IPS-15b (cell line): ENCODE measurements around the gene CLP1.

Experiments used
- H3K27me3 ChIP-seq: one replicate; pipeline ENCODE4 v1.6.1; 2013; ENCODE audit warnings: low read length; ENCODE audit not compliant: control insufficient read depth, insufficient read depth
- H3K36me3 ChIP-seq: one replicate; pipeline ENCODE4 v1.6.1; 2013; ENCODE audit warnings: low read length; ENCODE audit not compliant: control insufficient read depth, insufficient read depth
- H3K4me1 ChIP-seq: one replicate; pipeline ENCODE4 v1.6.1; 2013; ENCODE audit warnings: mild to moderate bottlenecking, low read length; ENCODE audit not compliant: control insufficient read depth, insufficient read depth
- H3K4me3 ChIP-seq: one replicate; pipeline ENCODE4 v1.5.1; 2013; ENCODE audit warnings: low read depth, low read length
- H3K9ac ChIP-seq: one replicate; pipeline ENCODE4 v1.6.1; 2013; ENCODE audit warnings: low read depth, mild to moderate bottlenecking, low read length
- H3K9me3 ChIP-seq: one replicate; pipeline ENCODE4 v1.6.1; 2013; ENCODE audit warnings: mild to moderate bottlenecking, low read length; ENCODE audit not compliant: control insufficient read depth, insufficient read depth

Gene CLP1

DNA sequence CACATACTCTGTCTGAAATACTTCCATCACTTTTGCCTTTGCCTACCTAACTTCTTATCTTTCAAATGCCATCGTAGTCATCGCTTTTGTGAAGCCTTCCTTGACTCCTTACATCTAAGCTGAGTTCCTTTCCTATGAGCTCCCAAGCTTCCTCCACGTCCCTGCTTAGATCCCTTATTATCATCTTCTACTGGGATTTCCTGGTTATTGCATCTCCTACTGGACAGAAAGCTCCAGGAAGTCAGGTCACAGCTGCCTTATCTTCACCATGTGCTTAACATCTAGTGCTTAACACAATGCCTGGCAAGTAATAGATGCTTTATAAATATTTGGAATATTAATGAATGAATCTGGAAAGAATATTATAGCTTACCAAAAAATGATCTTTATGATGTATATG, 13.8 kb upstream of the CLP1 start:
- Histone ChIP-seq H3K27me3 (no peaks in the 10 kb centered on the region), H3K9me3 (no peaks in the 10 kb centered on the region), H3K4me3 (no peak overlapping the region), H3K36me3 (peaks cover 4% of the 10 kb centered on the region), H3K9ac (no peak overlapping the region), H3K4me1 (peaks cover 52% of the 10 kb centered on the region)

DNA sequence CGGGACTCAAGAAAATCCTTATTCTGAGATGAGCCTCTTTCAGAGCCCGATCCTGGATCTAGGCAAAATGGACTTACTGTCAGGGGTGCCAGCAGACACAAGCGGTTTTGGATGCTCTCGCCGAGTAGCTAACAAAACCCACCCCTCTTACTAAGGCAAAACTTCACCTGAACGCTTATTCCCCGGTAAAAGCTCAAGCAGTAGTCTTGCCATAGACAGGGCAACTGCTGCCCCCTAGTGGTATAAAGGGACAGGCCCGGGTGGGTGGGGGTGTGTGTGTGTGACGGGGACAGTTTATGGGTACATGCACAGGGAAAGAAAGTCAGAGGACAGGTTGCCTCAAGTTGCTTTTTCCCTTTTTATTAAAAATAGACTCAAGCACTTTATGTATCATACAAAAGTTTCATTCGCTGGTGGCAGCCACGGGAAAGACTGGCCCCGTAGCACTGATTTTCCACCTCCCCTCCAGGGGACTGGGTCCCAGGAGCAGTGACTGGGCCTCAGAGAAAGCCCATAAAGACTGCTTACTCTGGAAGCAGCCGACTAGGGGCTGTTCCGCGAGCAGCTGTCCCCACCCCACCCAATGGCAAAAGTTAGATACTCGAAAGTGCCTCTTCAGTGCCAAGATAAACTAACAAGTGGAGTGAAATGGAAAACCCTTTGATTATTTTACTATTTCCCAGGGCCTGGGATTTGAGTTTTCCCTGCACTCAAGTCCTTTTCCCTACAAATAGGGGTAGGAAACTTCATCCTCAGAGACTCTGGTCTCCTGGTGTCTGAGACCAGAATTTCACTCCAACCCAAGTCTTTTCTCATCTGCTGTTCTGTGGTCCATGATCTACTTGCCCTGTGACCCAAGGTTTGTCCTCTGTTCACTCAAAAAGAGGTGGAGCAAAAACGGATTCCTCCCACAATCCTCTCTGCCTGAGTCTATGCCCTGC, 12.5 kb upstream of the CLP1 start:
- no peaks in the 10 kb centered on the region for H3K27me3 ChIP-seq
- no peak overlapping the region for H3K4me3 ChIP-seq
- no peak overlapping the region for H3K9ac ChIP-seq
- peaks cover 55% of the 10 kb centered on the region for H3K4me1 ChIP-seq
- H3K9me3 ChIP-seq = no peaks in the 10 kb centered on the region
- H3K36me3 ChIP-seq = no peaks in the 10 kb centered on the region

DNA sequence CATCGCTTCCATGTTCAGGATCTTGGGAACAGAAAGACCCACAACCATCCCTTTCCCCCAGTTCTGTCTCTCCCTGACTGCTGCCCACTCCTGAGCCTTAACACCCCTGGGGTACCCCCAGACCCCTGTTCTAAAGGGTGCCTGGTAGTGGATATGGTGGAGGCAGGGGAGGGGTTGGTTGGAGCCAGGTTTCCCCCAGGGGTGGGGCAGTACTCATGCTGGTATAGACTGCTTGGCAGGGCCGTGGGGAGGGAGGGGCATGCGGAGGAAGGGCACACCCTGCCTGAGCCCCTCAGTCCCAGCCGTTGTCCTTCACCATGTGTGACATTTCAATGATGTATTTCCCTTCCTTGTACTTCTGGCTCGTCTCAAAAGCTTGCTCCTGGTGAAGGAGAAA, 11.9 kb upstream of the CLP1 start:
- Histone ChIP-seq H3K4me3 (no peak overlapping the region), H3K9ac (peak overlapping the region; percentile 47), H3K4me1 (peaks cover 55% of the 10 kb centered on the region), H3K27me3 (no peaks in the 10 kb centered on the region), H3K36me3 (no peaks in the 10 kb centered on the region), H3K9me3 (no peaks in the 10 kb centered on the region)

DNA sequence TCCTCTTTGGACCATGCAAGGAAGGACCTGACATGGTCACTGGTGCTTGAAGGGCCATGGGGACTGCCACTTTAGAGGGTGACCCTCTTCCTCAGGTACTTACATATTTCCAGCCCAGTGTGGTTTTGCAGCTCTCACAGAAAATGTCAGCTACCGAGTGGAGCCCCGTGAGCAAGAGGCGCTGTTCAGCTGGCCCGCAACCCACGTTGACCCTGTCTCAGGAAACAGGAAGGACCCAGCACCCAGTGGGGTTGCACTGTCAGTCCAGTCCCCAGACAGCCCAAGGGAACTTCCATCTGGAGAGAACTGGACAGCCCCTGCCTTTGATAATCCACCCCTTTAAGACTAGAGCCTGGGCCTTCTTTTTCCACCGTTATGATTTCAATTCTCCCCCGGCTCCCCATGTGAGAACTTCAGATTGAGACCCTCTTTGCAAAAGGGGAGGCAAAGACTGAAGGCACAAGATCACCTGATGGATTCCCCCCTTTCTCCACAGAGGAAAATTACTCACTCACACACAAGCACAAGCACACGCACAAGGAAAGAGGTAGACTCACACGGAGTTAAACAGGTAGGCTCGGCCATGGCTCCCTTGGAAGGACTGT, 11.3 kb upstream of the CLP1 start:
- Histone ChIP-seq H3K4me1 (peaks cover 53% of the 10 kb centered on the region), H3K27me3 (no peaks in the 10 kb centered on the region), H3K9me3 (no peaks in the 10 kb centered on the region), H3K9ac (peak overlapping the region; percentile 70), H3K4me3 (peak overlapping the region; percentile 68), H3K36me3 (no peaks in the 10 kb centered on the region)

DNA sequence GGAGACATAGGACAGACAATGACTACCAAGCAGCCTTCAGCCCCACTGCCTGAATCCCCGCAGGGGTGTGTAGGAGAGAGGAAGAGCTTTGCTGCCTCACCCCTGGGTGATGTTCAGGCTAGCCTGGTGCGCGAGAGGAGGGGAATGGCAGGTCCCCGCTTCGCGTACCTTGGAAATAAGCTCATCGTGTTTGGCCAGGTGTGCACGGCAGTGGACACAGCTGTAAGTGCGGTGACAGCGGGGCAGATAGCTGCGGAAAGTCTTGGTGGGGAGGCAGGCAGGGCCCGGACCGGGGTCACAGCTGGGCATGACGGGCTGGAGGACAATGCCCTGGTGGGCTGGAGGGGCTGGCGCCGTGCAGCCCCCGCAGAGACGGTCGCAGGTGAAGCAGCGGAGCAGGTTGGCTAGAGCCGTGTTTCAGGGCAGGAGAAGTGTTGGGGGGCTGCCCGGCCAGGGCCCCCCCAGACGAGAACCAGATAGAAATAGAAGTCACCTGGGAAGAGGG, 10.7 kb upstream of the CLP1 start:
- Histone ChIP-seq H3K36me3 (no peaks in the 10 kb centered on the region), H3K4me1 (peaks cover 48% of the 10 kb centered on the region), H3K9me3 (no peaks in the 10 kb centered on the region), H3K4me3 (peak overlapping the region; percentile 68), H3K9ac (peak overlapping the region; percentile 70), H3K27me3 (no peaks in the 10 kb centered on the region)

DNA sequence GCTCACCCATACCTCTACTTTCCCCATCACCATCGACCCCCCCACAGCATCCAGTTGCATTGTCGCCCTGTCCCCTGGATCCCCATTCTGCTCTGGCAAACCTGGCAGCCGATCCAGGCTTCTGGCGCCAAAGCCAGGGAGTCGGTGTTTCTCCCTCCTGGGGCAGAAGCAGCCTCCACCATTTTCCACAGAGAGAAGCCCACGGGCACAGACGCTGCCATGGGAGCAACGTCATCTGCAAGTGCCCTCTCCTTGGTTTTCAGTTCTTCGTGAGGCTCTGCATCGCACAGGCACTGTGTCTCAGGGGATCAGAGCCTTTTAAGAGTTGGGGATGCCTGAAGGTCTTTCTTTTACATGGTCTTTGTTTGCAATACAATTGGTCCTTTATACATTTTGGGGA, 10.2 kb upstream of the CLP1 start:
- no peaks in the 10 kb centered on the region for H3K27me3 ChIP-seq
- peaks cover 47% of the 10 kb centered on the region for H3K4me1 ChIP-seq
- H3K4me3 ChIP-seq = peak overlapping the region; percentile 68
- no peaks in the 10 kb centered on the region for H3K9me3 ChIP-seq
- no peaks in the 10 kb centered on the region for H3K36me3 ChIP-seq
- H3K9ac ChIP-seq = peak overlapping the region; percentile 70

DNA sequence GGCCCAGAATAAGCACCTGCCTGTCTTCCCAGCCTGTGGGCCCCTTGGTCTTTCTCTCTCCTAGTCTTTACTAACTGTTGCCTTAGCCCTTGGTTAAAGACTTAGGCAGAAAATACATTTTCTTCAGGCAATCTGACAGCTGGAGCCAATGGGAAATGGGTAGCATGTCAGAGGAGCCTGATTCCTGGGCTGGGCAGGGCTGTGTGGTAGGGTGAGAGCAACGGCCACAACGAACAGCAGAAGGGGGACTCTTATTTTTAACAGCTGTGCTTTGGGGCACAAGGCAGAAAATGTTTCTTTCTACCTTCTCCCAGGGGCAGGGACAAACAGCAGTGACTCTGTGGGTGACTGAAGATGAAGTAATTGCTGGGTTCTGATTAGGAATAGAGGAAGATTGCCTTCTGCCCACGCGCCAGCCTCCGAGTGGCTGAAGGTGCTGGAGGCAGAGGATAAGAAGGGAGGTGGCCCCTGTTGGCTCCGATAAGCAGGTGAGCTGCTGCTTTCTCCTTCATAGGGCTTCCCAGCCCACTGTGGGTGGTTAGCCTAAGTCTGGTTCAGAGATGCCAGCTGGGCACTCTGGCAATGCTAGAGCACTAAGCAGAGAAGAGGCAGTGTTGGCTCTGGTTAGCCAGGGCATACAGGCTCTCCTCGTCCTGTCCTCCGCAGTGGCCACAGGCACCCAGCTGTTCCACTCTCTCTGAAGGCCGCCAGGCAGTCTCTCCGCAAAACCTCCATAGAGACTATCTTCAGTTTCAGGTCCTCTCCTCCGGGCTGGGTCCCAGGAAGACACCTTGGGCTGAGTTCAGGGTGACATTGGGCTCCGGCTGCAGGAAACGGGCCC, 9.4 kb upstream of the CLP1 start:
- no peaks in the 10 kb centered on the region for H3K27me3 ChIP-seq
- H3K36me3 ChIP-seq = no peaks in the 10 kb centered on the region
- H3K9ac ChIP-seq = peak overlapping the region; percentile 50
- peaks cover 47% of the 10 kb centered on the region for H3K4me1 ChIP-seq
- H3K9me3 ChIP-seq = no peaks in the 10 kb centered on the region
- peak overlapping the region; percentile 68 for H3K4me3 ChIP-seq

DNA sequence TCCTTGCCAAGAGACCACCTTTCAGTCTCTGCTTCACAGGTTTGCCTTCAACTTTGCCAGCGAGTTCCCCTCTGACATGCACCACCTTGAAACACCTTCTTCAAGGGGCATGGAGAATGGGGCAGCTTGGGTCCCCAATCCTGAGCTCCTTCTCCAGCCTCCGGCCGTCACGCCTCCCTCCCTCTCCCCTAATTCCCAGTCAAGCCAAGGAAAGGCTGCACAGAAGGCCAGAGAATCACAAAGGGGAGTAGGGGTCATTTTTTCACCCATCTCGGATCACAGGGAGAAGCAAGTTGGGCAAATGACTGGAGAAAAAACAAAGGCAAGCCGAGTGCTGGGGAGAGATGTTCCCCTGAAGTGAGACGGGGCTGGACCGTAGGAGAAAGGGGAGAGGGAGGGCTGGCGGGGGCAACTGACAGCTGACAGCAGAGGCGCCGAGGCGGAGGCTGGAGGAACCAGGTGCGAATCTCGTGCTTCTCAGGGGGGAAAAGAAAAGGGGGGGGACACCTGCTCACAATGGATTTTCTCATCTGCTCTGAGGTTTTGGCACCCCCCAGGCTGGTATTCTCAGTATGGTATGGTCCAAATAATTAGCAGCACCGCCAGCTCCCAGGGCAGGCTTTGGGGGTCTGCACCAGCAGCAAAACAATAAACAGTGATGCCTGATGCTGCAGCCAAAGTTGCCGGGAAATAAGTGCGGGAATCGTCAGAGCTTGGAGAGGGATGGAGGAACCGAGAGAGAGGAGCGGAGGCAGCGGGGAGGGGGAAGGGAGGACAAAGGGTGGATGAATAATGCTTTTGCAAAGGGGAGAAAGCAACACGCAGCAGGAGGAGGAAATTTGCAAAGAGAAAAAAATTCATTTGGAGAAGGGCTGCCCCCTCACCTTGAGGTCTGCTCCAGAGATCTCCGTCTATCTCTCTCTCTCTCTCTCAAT, 8.5 kb upstream of the CLP1 start:
- Histone ChIP-seq H3K4me1 (peaks cover 40% of the 10 kb centered on the region), H3K36me3 (no peaks in the 10 kb centered on the region), H3K9me3 (no peaks in the 10 kb centered on the region), H3K9ac (peak overlapping the region; percentile 50), H3K4me3 (peak overlapping the region; percentile 68), H3K27me3 (no peaks in the 10 kb centered on the region)

DNA sequence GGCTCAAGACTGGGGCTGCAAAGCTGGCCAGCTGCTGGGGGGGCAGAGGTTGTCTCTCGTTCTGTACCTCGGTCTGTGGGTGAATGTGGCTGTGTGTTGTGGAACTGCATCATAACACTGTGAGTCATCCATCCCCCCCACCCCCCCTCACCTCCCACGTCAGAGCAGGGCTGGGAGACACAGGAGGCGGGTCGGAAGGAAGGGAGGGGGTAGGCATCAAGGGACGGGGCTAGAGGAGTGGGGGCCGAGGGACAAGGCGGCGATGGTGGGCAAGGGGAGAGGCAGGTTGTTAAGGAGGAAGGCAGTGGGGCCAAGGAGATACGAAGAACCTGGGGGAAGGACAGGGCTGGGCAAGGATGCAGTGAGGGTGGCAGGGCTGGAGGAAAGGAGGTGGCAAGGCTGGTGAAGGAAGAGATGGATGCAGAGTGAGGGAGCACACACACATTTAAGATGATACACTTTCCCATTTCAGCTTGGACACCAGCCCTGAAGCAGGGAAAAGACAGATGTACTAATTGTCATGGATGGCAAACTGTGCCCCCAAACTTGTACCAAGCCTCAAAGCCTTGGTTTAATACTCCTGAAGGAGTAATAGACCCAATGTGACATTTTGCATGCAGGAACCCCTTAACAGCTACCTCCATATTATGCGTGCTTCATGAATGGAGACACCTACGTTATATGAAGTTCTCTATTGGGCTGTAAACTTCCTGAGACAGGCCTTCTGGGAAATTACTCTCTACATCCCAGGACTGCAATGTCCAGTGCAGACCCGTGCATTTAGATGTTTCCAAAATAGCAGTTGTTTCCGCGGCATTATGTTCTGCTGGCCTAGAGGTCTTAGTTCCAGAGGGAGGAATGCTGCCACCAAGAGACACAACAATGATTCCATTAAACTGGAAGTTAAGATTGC, 7.5 kb upstream of the CLP1 start, which contains the start of gene YPEL4:
YPEL4 (minus strand) TSS at position 87 of the 913 bp plus-strand sequence. CDS start 2,805 bp downstream, outside the sequence.
- peak within 1 kb of the TSS; percentile 68 for H3K4me3 ChIP-seq
- peak within 1 kb of the TSS; percentile 50 for H3K9ac ChIP-seq
- no peaks in the 10 kb centered on the region for H3K36me3 ChIP-seq
- H3K4me1 ChIP-seq = peaks cover 40% of the 10 kb centered on the region
- H3K9me3 ChIP-seq = no peaks in the 10 kb centered on the region
- no peaks in the 10 kb centered on the region for H3K27me3 ChIP-seq

DNA sequence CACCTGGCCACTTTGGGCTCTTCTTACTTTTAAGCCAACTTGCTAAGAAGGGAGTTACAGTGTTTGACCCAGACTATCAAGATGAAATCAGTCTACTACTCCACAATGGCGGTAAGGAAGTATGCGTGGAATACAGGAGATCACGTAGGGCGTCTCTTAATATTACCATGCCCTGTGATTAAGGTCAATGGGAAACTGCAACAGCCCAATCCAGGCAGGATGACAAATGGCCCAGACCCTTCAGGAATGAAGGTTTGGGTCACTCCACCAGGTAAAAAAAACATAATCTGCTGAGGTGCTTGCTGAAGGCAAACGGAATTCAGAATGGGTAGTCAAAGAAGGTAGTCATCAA, 6.8 kb upstream of the CLP1 start:
- Histone ChIP-seq H3K27me3 (no peaks in the 10 kb centered on the region), H3K36me3 (no peaks in the 10 kb centered on the region), H3K4me3 (no peak overlapping the region), H3K9me3 (no peaks in the 10 kb centered on the region), H3K4me1 (peaks cover 34% of the 10 kb centered on the region), H3K9ac (no peak overlapping the region)
